Islet of Langerhans (tissue), 1 donor: ENCODE data around the gene TCAP.
"Not testable (repeated sequence)": the region's sequence is repeated elsewhere in the genome, so short reads cannot be mapped to it uniquely, and the experiment has no call there.

Experiments
- FAIRE-seq: peaks from one replicate; lab custom pipeline; 2011; peaks lifted over from hg19 to GRCh38; lab: Jason Lieb, UNC

Gene TCAP

DNA sequence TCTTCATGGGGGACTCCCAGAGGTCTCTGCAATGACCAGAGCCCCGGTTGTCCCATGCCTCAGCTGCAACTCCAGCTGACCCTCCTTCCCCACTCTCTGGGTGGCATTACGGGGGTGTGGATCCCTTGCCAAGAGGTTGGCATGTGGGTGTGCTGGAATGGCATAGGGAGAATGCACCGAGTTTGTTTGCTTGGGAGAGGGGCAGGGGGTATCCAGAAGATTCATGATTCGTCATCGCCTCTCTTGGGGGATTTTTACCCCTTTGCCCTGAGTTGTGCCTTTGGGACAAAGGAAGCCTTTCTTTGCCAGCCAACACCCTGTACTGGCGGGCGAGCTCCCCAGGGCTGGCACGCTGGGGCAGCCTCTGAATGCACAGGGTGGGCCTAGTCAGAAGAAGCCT lies 41.2 kb downstream of the TCAP start:
- FAIRE-seq = no peak

DNA sequence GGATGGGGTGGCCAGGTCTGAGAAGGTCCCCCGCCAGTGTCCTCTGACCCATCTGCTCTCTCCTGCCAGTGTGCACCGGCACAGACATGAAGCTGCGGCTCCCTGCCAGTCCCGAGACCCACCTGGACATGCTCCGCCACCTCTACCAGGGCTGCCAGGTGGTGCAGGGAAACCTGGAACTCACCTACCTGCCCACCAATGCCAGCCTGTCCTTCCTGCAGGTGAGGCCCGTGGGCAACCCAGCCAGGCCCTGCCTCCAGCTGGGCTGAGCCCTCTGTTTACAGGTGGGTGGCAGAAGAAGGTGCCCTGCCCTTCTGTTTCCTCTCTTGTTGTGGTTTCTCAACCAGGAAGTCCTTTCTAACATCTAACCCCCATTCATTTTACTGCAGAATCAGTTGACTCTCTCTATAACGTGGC lies 41.8 kb downstream of the TCAP start:
- FAIRE-seq = no peak

DNA sequence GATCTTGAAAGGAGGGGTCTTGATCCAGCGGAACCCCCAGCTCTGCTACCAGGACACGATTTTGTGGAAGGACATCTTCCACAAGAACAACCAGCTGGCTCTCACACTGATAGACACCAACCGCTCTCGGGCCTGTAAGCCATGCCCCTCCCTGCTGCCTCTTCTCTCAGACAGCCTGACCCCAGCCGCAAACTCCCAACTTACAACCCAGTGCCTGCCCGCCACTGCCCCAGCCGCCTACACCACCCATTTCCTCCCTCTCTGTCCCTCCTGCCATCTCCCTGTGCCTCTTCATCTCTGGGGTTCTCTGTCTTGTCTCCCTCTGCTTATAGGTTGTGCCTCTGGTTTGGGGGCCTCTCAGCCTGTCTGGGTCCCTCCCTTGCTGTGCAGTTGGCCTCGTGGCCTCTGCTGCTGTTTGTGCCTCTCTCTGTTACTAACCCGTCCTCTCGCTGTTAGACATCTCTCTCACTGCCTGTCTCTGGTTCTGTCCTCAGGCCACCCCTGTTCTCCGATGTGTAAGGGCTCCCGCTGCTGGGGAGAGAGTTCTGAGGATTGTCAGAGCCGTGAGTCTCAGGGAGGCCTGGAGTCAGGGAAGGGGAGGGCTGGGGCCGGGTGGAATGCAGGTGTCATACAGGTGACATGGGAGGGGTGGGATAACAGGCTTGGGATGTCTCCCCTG lies 44.3 kb downstream of the TCAP start:
- FAIRE-seq = no peak

- no peak for FAIRE-seq
Observed at GRCh38 chr17:39709998-39710964, 45.1 kb downstream of the TCAP start.

- not testable (repeated sequence) for FAIRE-seq
Observed at GRCh38 chr17:39711071-39711470, 45.9 kb downstream of the TCAP start.

GRCh38 chr17:39711851-39712250 lies 46.7 kb downstream of the TCAP start:
- FAIRE-seq = no peak

DNA sequence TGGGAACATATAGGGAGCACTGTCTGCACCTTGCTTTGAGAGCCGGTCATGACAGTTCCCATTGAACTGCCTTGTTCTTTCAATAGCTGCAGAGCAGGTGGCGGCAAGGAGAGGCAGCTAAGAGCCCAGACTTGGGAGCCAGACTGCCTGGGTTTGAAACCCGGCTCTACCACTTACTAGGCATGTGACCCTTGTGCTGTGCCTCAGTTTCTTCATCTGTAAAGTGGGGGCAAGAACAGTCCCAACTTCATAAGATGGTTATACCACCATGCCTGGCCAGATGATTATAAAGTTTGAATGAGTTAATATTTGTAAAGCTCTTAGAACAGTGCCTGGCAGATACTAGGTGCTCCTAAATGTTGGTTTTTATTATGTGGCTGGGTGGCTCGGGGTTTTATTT lies 49.1 kb downstream of the TCAP start:
- no peak for FAIRE-seq

DNA sequence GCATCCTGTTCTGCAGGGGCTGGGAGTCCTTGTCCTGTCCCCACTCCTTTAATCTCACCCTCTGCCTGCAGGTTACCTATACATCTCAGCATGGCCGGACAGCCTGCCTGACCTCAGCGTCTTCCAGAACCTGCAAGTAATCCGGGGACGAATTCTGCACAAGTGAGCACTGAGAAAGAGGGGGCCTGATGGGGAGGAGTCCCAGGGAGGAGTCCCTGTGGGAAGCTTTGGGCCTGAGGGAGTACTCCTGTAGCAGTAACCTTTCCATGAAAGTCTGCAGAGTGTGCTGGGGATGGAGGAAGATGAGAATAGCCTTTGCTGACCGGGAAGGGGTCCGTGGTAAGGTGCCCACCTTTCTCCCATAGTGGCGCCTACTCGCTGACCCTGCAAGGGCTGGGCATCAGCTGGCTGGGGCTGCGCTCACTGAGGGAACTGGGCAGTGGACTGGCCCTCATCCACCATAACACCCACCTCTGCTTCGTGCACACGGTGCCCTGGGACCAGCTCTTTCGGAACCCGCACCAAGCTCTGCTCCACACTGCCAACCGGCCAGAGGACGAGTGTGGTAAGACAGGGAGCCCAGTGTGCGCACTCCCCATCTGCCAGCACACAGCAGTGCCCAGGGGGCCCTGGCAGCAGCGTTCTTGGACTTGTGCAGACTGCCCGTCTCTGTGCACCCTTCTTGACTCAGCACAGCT lies 50.4 kb downstream of the TCAP start:
- FAIRE-seq = no peak
